PC-9 (cell line): Measurements from ENCODE around the gene SMIM20. TPM values are rescaled to one million over a fixed set of nuclear protein-coding genes. Genes with fewer than 3 reads are reported as not detected.

Experiments used
- BruUV-seq: library from RNA; stranded (reverse); fragments of 400-500 nt; replicated peaks from 2 replicates; lab custom pipeline; 2021; lab: Mats Ljungman, UMichigan
- CTCF ChIA-PET: fragments of 300-600 bp; sonication (Branson Sonifier 250); formaldehyde crosslinking; loops from one replicate; lab custom pipeline; 2022; ENCODE audit warnings: antibody characterized with exemption; lab: Charles Lee
- POLR2A ChIA-PET: fragments of 300-600 bp; sonication (Branson Sonifier 250); formaldehyde crosslinking; loops from one replicate; lab custom pipeline; 2022; ENCODE audit warnings: antibody characterized with exemption; ENCODE audit not compliant: unreplicated experiment; lab: Charles Lee
- DNase-seq, 2 experiments: peaks; one replicate each; pipeline versions ENCODE4 v3.0.0 to v3.0.0-alpha.2; 2015 to 2022; ENCODE audit warnings: mixed read lengths in 1 of 2
- H2AFZ ChIP-seq: fragments of 200-600 bp; sonication (generic); 2 replicates; pipeline ENCODE4 v1.8.1; 2017; ENCODE audit warnings: antibody characterized with exemption
- H3F3A ChIP-seq: fragments of 200-600 bp; sonication (generic); 2 replicates; pipeline ENCODE4 v1.8.1; 2017; ENCODE audit warnings: antibody characterized with exemption, mild to moderate bottlenecking, low read depth; ENCODE audit not compliant: insufficient read depth
- H3K27ac ChIP-seq: fragments of 200-600 bp; sonication (generic); 2 replicates; pipeline ENCODE4 v1.6.1; 2016; ENCODE audit warnings: mixed run types
- H3K27me3 ChIP-seq: fragments of 200-600 bp; sonication (generic); 2 replicates; pipeline ENCODE4 v1.6.1; 2016; ENCODE audit warnings: low read depth, mixed run types; ENCODE audit not compliant: insufficient read depth
- H3K36me3 ChIP-seq: fragments of 200-600 bp; sonication (generic); 2 replicates; pipeline ENCODE4 v1.6.1; 2016; ENCODE audit warnings: low read depth, mixed run types
- H3K4me1 ChIP-seq: fragments of 200-600 bp; sonication (generic); replicated peaks from 2 replicates; pipeline ENCODE4 v1.6.1; 2016; ENCODE audit warnings: mixed run types; ENCODE audit not compliant: insufficient read depth
- H3K4me2 ChIP-seq: fragments of 200-600 bp; sonication (generic); 2 replicates; pipeline ENCODE4 v1.6.1; 2017; ENCODE audit warnings: mixed run types
- H3K4me3 ChIP-seq: fragments of 200-600 bp; sonication (generic); 2 replicates; pipeline ENCODE4 v1.6.1; 2016; ENCODE audit warnings: mixed run types
- H3K79me2 ChIP-seq: fragments of 200-600 bp; sonication (generic); 2 replicates; pipeline ENCODE4 v1.6.1; 2017; ENCODE audit warnings: low read depth, mixed run types
- H3K9me2 ChIP-seq: fragments of 200-600 bp; sonication (generic); 2 replicates; pipeline ENCODE4 v1.8.1; 2017; ENCODE audit warnings: mild to moderate bottlenecking; ENCODE audit not compliant: insufficient read depth
- H3K9me3 ChIP-seq: fragments of 200-600 bp; sonication (generic); 2 replicates; pipeline ENCODE4 v1.8.1; 2016; ENCODE audit warnings: low read depth; ENCODE audit not compliant: insufficient read depth
- H4K20me1 ChIP-seq: fragments of 200-600 bp; sonication (generic); 2 replicates; pipeline ENCODE4 v1.8.1; 2017; ENCODE audit not compliant: insufficient read depth
- CTCF ChIP-seq: fragments of 200-600 bp; sonication (generic); conservative IDR thresholded peaks from 2 replicates; pipeline ENCODE4 v1.6.1; 2017; ENCODE audit warnings: mixed run types, antibody characterized with exemption, mild to moderate bottlenecking, moderate library complexity
- EZH2 ChIP-seq: fragments of 200-600 bp; sonication (generic); IDR thresholded peaks from 2 replicates; pipeline ENCODE4 v1.8.0; 2017; ENCODE audit warnings: antibody characterized with exemption, low read depth
- intact Hi-C: fragments of 100-400 bp; cut with micrococcal nuclease; formaldehyde crosslinking; loops from one replicate; pipeline ENCODE4 v1.10.0; 2022; ENCODE audit not compliant: unreplicated experiment
- total RNA-seq: library from RNA; stranded (reverse); gene quantifications from 2 replicates; pipeline ENCODE4 v1.2.3, GENCODE V29; 2021

The SMIM20 gene
- total RNA-seq, 1 experiment from 2014 or later: 44.2 TPM

- Histone ChIP-seq H3K36me3 (no peaks in the 10 kb centered on the region), H3F3A (no peaks in the 10 kb centered on the region), H3K4me1 (no peaks in the 10 kb centered on the region), H3K9me2 (no peaks in the 10 kb centered on the region), H3K4me3 (no peak overlapping the region), H3K4me2 (no peak overlapping the region), H2AFZ (no peak overlapping the region), H4K20me1 (no peaks in the 10 kb centered on the region; the same call in 1 of the 2 replicates), H3K27me3 (no peaks in the 10 kb centered on the region), H3K27ac (no peak overlapping the region), H3K79me2 (no peaks in the 10 kb centered on the region), H3K9me3 (no peaks in the 10 kb centered on the region)
- intact Hi-C loops: no loop called here
- DNase-seq: no peak
- CTCF ChIA-PET: no interaction called here
- TF ChIP-seq EZH2 (no peak), CTCF (no peak)
- POLR2A ChIA-PET: no interaction called here
- no TSS peak for BruUV-seq
Observed at GRCh38 chr4:25930731-25931354, 16.8 kb downstream of the SMIM20 start.

GRCh38 chr4:25936696-25937095 lies 22.7 kb downstream of the SMIM20 start:
- Histone ChIP-seq H3K27me3 (no peaks in the 10 kb centered on the region), H3K4me3 (no peak overlapping the region), H3K79me2 (no peaks in the 10 kb centered on the region), H3K27ac (no peak overlapping the region), H3K4me2 (no peak overlapping the region), H3K9me3 (no peaks in the 10 kb centered on the region), H3K36me3 (no peaks in the 10 kb centered on the region), H3K9me2 (no peaks in the 10 kb centered on the region), H3F3A (no peaks in the 10 kb centered on the region), H4K20me1 (no peaks in the 10 kb centered on the region), H3K4me1 (no peaks in the 10 kb centered on the region), H2AFZ (no peak overlapping the region)
- intact Hi-C loops: no loop called here
- no TSS peak for BruUV-seq
- TF ChIP-seq EZH2 (no peak), CTCF (no peak)
- POLR2A ChIA-PET: no interaction called here
- no peak for DNase-seq
- CTCF ChIA-PET: no interaction called here

GRCh38 chr4:25937801-25938200 lies 23.8 kb downstream of the SMIM20 start:
- DNase-seq: no peak
- Histone ChIP-seq H3K4me2 (no peak overlapping the region), H3K27ac (no peak overlapping the region), H2AFZ (no peak overlapping the region), H3K36me3 (no peaks in the 10 kb centered on the region), H3K4me1 (no peaks in the 10 kb centered on the region), H3K79me2 (no peaks in the 10 kb centered on the region), H3K9me2 (no peaks in the 10 kb centered on the region), H3K9me3 (no peaks in the 10 kb centered on the region), H3F3A (no peaks in the 10 kb centered on the region), H3K4me3 (no peak overlapping the region), H4K20me1 (no peaks in the 10 kb centered on the region), H3K27me3 (no peaks in the 10 kb centered on the region)
- no peak for TF ChIP-seq EZH2
- CTCF ChIA-PET: no interaction called here
- no TSS peak for BruUV-seq
- intact Hi-C loops: no loop called here
- POLR2A ChIA-PET: no interaction called here

GRCh38 chr4:25938366-25938765 lies 24.3 kb downstream of the SMIM20 start:
- Histone ChIP-seq H3K4me2 (no peak overlapping the region), H2AFZ (no peak overlapping the region), H3K79me2 (no peaks in the 10 kb centered on the region), H3K36me3 (no peaks in the 10 kb centered on the region), H3K4me1 (no peaks in the 10 kb centered on the region), H4K20me1 (no peaks in the 10 kb centered on the region), H3K9me2 (no peaks in the 10 kb centered on the region), H3F3A (no peaks in the 10 kb centered on the region), H3K27ac (no peak overlapping the region), H3K27me3 (no peaks in the 10 kb centered on the region), H3K9me3 (no peaks in the 10 kb centered on the region), H3K4me3 (no peak overlapping the region)
- no TSS peak for BruUV-seq
- ChIA-PET POLR2A (no interaction called here), CTCF (no interaction called here)
- intact Hi-C loops: no loop called here
- no peak for DNase-seq
- TF ChIP-seq EZH2 (no peak), CTCF (no peak)
